Testis (tissue), 2 donors: ENCODE measurements around the gene HIPK4.

ENCODE experiments used
- POLR2A ChIP-seq: fragments of 450-650 bp; IDR thresholded peaks from one replicate; pipeline ENCODE4 v1.6.1; 2017; ENCODE audit warnings: antibody characterized with exemption, mild to moderate bottlenecking, moderate library complexity
- TF ChIP-seq, protein P1 (sequence below), 3 experiments: fragments of 450-650 bp in 2 of 3; fragments of 200-600 bp in 1 of 3; sonication (generic) in 1 of 3; IDR thresholded peaks; one replicate each; pipeline ENCODE4 v1.5.1; 2016 to 2019; ENCODE audit warnings: antibody characterized with exemption in 3 of 3, mild to moderate bottlenecking in 2 of 3, moderate library complexity in 1 of 3

- TF ChIP-seq, protein P1, sequence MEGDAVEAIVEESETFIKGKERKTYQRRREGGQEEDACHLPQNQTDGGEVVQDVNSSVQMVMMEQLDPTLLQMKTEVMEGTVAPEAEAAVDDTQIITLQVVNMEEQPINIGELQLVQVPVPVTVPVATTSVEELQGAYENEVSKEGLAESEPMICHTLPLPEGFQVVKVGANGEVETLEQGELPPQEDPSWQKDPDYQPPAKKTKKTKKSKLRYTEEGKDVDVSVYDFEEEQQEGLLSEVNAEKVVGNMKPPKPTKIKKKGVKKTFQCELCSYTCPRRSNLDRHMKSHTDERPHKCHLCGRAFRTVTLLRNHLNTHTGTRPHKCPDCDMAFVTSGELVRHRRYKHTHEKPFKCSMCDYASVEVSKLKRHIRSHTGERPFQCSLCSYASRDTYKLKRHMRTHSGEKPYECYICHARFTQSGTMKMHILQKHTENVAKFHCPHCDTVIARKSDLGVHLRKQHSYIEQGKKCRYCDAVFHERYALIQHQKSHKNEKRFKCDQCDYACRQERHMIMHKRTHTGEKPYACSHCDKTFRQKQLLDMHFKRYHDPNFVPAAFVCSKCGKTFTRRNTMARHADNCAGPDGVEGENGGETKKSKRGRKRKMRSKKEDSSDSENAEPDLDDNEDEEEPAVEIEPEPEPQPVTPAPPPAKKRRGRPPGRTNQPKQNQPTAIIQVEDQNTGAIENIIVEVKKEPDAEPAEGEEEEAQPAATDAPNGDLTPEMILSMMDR (IDR thresholded peaks at IDR 0.05): peak; percentile 79 to 88 (median 87)
- peak; percentile 96 for TF ChIP-seq POLR2A
Measured at GRCh38 chr19:40425450-40426287, 35.7 kb upstream of the HIPK4 start, which contains the start of gene SERTAD1.
